Measurements from ENCODE around the gene ALDH3B2. TPM values are rescaled to one million over a fixed set of nuclear protein-coding genes. Genes with fewer than 3 reads are reported as not detected.
"Not testable (repeated sequence)": the region's sequence is repeated elsewhere in the genome, so short reads cannot be mapped to it uniquely, and the experiment has no call there.

The ALDH3B2 gene
- total RNA-seq, 2 experiments from 2014 or later: not detected

DNA sequence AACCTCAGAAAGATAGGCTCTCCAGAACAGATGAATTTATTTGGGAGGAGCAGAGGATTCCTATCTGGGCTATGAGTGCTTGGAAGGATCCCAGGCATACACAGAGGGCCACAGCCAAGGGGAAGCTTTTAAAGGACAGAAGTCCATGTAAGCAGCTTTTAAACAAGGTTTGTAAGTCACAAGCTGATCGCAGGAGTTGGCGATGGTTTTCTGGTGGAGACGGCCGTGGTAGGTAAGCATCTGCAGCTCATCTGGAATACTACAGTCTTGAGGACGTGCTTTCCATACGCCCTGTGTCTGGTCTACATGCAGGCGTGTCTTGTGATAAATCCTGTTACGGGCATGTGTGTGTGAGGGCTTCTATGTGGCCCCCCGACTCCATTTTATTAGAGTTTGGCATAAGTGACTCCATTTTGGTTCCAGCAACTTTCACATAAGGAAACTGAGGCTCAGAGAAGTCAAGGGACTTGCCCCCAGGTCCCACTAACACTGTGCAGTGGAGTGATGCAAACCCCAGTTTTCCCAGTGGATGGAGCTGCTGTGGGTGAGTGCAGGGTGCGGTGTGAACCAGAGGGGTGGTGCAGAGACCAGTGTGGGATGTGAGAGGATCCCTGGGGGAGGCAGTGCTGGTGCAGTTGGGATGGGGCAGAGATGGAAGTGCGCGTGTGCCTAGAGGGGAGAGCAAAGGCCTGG is 12.1 kb downstream of the ALDH3B2 start:
- ChIA-PET POLR2A (no interaction called here), CTCF (interaction anchor here (1.3 kb wide), 1 partner anchor 33 kb away, joined by 3 read pairs; the partner anchor contains the start of gene NUDT8)
- Mint-ChIP-seq H3K4me1 (ENCODE audit: low read depth) (no peaks in the 10 kb centered on the region), H3K9me3 (no peaks in the 10 kb centered on the region), H3K27ac (no peak overlapping the region), H3K27me3 (no peaks in the 10 kb centered on the region), H3K4me3 (no peak overlapping the region), H3K36me3 (ENCODE audit: low read depth) (no peaks in the 10 kb centered on the region)
- Histone ChIP-seq H3K27me3 (ENCODE audit: control insufficient read depth in 1 of 2, insufficient read depth in 2 of 2, low read length in 2 of 2) (no peaks in the 10 kb centered on the region), H3K9me3 (ENCODE audit: control insufficient read depth in 1 of 2, insufficient read depth in 1 of 2, low read length in 2 of 2) (no peaks in the 10 kb centered on the region), H3K36me3 (ENCODE audit: insufficient read depth, low read length) (no peaks in the 10 kb centered on the region), H3K4me1 (ENCODE audit: insufficient read depth, low read length) (peaks cover 3% of the 10 kb centered on the region), H3K27ac (ENCODE audit: low read depth in 1 of 2, low read length in 2 of 2) (no peak overlapping the region), H3K4me3 (ENCODE audit: low read length) (no peak overlapping the region)
- TF ChIP-seq, protein P1, sequence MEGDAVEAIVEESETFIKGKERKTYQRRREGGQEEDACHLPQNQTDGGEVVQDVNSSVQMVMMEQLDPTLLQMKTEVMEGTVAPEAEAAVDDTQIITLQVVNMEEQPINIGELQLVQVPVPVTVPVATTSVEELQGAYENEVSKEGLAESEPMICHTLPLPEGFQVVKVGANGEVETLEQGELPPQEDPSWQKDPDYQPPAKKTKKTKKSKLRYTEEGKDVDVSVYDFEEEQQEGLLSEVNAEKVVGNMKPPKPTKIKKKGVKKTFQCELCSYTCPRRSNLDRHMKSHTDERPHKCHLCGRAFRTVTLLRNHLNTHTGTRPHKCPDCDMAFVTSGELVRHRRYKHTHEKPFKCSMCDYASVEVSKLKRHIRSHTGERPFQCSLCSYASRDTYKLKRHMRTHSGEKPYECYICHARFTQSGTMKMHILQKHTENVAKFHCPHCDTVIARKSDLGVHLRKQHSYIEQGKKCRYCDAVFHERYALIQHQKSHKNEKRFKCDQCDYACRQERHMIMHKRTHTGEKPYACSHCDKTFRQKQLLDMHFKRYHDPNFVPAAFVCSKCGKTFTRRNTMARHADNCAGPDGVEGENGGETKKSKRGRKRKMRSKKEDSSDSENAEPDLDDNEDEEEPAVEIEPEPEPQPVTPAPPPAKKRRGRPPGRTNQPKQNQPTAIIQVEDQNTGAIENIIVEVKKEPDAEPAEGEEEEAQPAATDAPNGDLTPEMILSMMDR (IDR thresholded peaks at IDR 0.05): no peak
- no peak for ATAC-seq (ENCODE audit: poor library complexity)
- intact Hi-C loops (cut with DNase I, micrococcal nuclease): loop anchor here in 1 of 2 experiments (10.0 kb wide), 1 partner anchor 147 kb away; no protein-coding TSS in a partner anchor
- no peak for DNase-seq

DNA sequence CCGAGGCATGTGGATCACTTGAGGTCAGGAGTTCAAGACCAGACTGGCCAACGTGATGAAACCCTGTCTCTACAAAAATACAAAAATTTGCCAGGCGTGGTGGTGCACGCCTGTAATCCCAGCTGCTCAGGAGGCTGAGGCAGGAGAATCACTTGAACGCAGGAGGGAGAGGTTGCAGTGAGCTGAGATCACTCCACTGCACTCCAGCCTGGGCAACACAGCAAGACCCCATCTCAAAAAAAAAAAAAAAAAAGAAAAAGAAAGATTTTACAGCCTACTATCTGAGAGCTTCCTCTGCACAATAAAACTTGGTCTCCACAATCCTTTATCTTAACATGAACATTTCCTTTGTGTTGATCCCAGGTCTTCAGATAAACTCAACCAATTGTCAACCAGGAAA is 13.7 kb downstream of the ALDH3B2 start:
- ATAC-seq (ENCODE audit: poor library complexity); H3K9me3 Mint-ChIP-seq; H3K27ac Mint-ChIP-seq; H3K4me1 Mint-ChIP-seq (ENCODE audit: low read depth); H3K36me3 ChIP-seq (ENCODE audit: insufficient read depth, low read length); H3K4me3 Mint-ChIP-seq; H3K27me3 ChIP-seq (ENCODE audit: control insufficient read depth in 1 of 2, insufficient read depth in 2 of 2, low read length in 2 of 2); H3K4me1 ChIP-seq (ENCODE audit: insufficient read depth, low read length); H3K27me3 Mint-ChIP-seq; DNase-seq; H3K4me3 ChIP-seq (ENCODE audit: low read length); H3K9me3 ChIP-seq (ENCODE audit: control insufficient read depth in 1 of 2, insufficient read depth in 1 of 2, low read length in 2 of 2); H3K36me3 Mint-ChIP-seq (ENCODE audit: low read depth); H3K27ac ChIP-seq (ENCODE audit: low read depth in 1 of 2, low read length in 2 of 2); CTCF ChIA-PET: not testable (repeated sequence)
- intact Hi-C loops (cut with DNase I, micrococcal nuclease): loop anchor here in 1 of 2 experiments (10.0 kb wide), 1 partner anchor 146 kb away; no protein-coding TSS in a partner anchor
- POLR2A ChIA-PET: interaction anchor here (4.2 kb wide), 1 partner anchor 31 kb away, joined by 32 read pairs; the partner anchor contains the start of gene NUDT8

DNA sequence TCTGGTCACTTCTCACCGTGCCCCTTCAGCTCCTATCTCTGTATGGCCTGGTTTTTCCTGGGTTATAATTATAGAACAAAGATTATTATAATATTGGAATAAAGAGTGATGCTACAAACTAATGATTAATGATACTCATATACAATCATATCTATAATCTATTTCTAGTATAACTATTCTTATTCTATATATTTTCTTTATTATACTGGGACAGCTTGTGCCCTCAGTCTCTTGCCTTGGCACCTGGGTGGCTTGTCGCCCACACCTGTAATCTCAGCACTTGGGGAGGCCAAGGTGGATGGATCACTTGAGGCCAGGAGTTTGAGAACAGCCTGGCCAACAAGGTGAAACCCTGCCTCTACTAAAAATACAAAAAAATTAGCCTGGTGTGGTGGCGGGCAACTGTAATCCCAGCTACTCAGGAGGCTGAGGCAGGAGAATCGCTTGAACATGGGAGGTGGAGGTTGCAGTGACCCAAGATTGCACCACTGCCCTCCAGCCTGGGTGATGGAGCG is 14.7 kb downstream of the ALDH3B2 start:
- H3K27me3 Mint-ChIP-seq; H3K36me3 Mint-ChIP-seq (ENCODE audit: low read depth); H3K27me3 ChIP-seq (ENCODE audit: control insufficient read depth in 1 of 2, insufficient read depth in 2 of 2, low read length in 2 of 2); H3K4me1 Mint-ChIP-seq (ENCODE audit: low read depth); H3K9me3 Mint-ChIP-seq; H3K27ac Mint-ChIP-seq; H3K9me3 ChIP-seq (ENCODE audit: control insufficient read depth in 1 of 2, insufficient read depth in 1 of 2, low read length in 2 of 2); H3K27ac ChIP-seq (ENCODE audit: low read depth in 1 of 2, low read length in 2 of 2); H3K4me3 Mint-ChIP-seq; H3K36me3 ChIP-seq (ENCODE audit: insufficient read depth, low read length); H3K4me3 ChIP-seq (ENCODE audit: low read length); H3K4me1 ChIP-seq (ENCODE audit: insufficient read depth, low read length); DNase-seq; ATAC-seq (ENCODE audit: poor library complexity): not testable (repeated sequence)
- POLR2A ChIA-PET: interaction anchor here (0.7 to 4.2 kb wide), 5 partner anchors 9 to 76 kb away, joined by 3 to 32 read pairs (median 3); partner anchors contain the start of genes ACY3, GSTP1 and NUDT8
- CTCF ChIA-PET: interaction anchor here (0.6 to 2.1 kb wide), 7 partner anchors 9 to 45 kb away, joined by 3 to 28 read pairs (median 4); partner anchors contain the start of genes ACY3, NUDT8 and TBX10
- TF ChIP-seq, protein P1 (IDR thresholded peaks at IDR 0.05): peak; percentile 29
- intact Hi-C loops (cut with DNase I, micrococcal nuclease): loop anchor here (1.0 to 10.0 kb wide), 6 partner anchors 19 to 307 kb away; partner anchors contain the start of genes NUDT8 (in 2 of the 2) and POLD4 (in 2 of the 2)
